ENCODE results near the gene RFWD3.

DNA sequence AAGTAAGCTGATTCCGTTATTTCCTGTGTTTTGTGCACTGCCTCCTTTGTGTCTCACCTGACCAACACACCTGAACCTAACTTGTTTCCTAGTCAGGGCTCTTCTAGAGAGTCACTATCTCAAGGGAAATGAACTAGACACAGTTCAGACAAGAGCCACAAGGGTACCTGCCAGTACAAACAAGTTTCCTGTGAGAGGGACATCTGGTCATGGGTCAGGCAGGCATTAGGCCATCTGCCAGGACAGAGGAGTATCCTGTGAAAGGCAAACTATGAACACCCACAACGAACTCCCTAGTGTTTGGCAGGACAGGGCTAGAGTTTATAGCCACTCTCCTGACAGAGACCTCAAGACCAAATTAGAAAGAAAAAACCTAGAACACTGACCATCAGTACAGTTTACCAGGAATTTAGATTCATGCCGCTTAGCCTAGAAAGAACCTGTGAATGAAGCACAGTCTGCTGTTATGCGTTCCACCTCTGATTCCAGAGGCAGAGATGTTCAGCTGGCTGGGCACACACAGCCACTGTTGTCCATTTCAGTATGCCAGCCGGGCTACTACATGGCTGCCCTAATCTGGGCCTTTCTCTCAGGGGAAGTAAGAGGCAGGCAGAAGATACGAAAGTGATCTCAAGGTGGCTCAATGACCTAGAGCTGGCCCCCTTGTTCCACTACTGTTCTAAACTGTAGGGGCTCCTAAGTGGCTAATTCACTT, 39.0 kb downstream of the RFWD3 start:
- TF ChIP-seq, protein P1, sequence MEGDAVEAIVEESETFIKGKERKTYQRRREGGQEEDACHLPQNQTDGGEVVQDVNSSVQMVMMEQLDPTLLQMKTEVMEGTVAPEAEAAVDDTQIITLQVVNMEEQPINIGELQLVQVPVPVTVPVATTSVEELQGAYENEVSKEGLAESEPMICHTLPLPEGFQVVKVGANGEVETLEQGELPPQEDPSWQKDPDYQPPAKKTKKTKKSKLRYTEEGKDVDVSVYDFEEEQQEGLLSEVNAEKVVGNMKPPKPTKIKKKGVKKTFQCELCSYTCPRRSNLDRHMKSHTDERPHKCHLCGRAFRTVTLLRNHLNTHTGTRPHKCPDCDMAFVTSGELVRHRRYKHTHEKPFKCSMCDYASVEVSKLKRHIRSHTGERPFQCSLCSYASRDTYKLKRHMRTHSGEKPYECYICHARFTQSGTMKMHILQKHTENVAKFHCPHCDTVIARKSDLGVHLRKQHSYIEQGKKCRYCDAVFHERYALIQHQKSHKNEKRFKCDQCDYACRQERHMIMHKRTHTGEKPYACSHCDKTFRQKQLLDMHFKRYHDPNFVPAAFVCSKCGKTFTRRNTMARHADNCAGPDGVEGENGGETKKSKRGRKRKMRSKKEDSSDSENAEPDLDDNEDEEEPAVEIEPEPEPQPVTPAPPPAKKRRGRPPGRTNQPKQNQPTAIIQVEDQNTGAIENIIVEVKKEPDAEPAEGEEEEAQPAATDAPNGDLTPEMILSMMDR (IDR thresholded peaks at IDR 0.05): no peak
- no peak for TF ChIP-seq POLR2A (IDR thresholded peaks at IDR 0.05)

All from lower leg skin (tissue), 3 donors.